Putamen (tissue), 1 donor: ENCODE data around the gene MYADML2.

Source experiments
- DNase-seq: peaks from one replicate; pipeline ENCODE4 v3.0.0-alpha.2; 2016; ENCODE audit warnings: low spot score

The MYADML2 gene

GRCh38 chr17:81978524-81979298, 31.7 kb upstream of the MYADML2 start:
- no peak for DNase-seq

- DNase-seq = peak; percentile 89
Observed at GRCh38 chr17:81977211-81977808, 30.3 kb upstream of the MYADML2 start, which contains the start of gene ASPSCR1. TSS of gene ASPSCR1 (plus strand) at chr17:81977629. CDS start at chr17:81977647, 18 bp downstream.

- no peak for DNase-seq
Observed at GRCh38 chr17:81976332-81977210, 29.5 kb upstream of the MYADML2 start.

GRCh38 chr17:81973432-81973831, 26.4 kb upstream of the MYADML2 start:
- DNase-seq = no peak

- no peak for DNase-seq
Observed at GRCh38 chr17:81968850-81969812, 22.1 kb upstream of the MYADML2 start.

GRCh38 chr17:81968396-81968745, 21.3 kb upstream of the MYADML2 start:
- no peak for DNase-seq

GRCh38 chr17:81967533-81968395, 20.7 kb upstream of the MYADML2 start:
- peak; percentile 91 for DNase-seq

- DNase-seq = no peak
Observed at GRCh38 chr17:81967244-81967532, 20.2 kb upstream of the MYADML2 start.

- no peak for DNase-seq
Observed at GRCh38 chr17:81966343-81967243, 19.6 kb upstream of the MYADML2 start.

GRCh38 chr17:81964081-81964849, 17.2 kb upstream of the MYADML2 start:
- no peak for DNase-seq

- DNase-seq = no peak
Observed at GRCh38 chr17:81962499-81963441, 15.7 kb upstream of the MYADML2 start.

- DNase-seq = no peak
Observed at GRCh38 chr17:81961521-81962498, 14.8 kb upstream of the MYADML2 start.

GRCh38 chr17:81961087-81961511, 14.1 kb upstream of the MYADML2 start, which contains the start of gene NOTUM:
TSS of gene NOTUM (minus strand) at chr17:81961187. CDS start at chr17:81960909, 278 bp downstream.
- no peak for DNase-seq

GRCh38 chr17:81960130-81960958, 13.3 kb upstream of the MYADML2 start:
- no peak for DNase-seq

GRCh38 chr17:81959362-81960129, 12.5 kb upstream of the MYADML2 start:
- peak; percentile 49 for DNase-seq
